ENCODE results near the gene USP32. TPM values are rescaled to one million over a fixed set of nuclear protein-coding genes. Genes with fewer than 3 reads are reported as not detected.

Gene USP32
- total RNA-seq, 1 experiment from 2014 or later, result 73.5 TPM

- no peak overlapping the region for H4K91ac ChIP-seq (ENCODE audit: insufficient read length, low read depth, low read length)
- no peaks in the 10 kb centered on the region for H3K23me2 ChIP-seq (ENCODE audit: insufficient read length, low read depth, low read length, poor library complexity, severe bottlenecking)
- H3K27me3 ChIP-seq (ENCODE audit: insufficient read depth, low read length), result no peaks in the 10 kb centered on the region
- no peak overlapping the region for H2BK120ac ChIP-seq (ENCODE audit: low read depth, low read length, poor library complexity, severe bottlenecking)
- WGBS (ENCODE audit: extremely low coverage, insufficient read length, low lambda C conversion rate), result no CpG with 5 or more reads among the region's 3 CpGs
- H4K20me1 ChIP-seq (ENCODE audit: control insufficient read depth, insufficient read depth, insufficient read length), result no peaks in the 10 kb centered on the region
- no peak overlapping the region for H3K4me2 ChIP-seq (ENCODE audit: insufficient read depth, insufficient read length, low read length)
- no peak overlapping the region for H3K14ac ChIP-seq (ENCODE audit: insufficient read depth, low read length)
- no peaks in the 10 kb centered on the region for H3K79me2 ChIP-seq (ENCODE audit: insufficient read depth, low read length)
- no peak overlapping the region for H3K27ac ChIP-seq (ENCODE audit: insufficient read length, low read depth, low read length)
- H3K56ac ChIP-seq (ENCODE audit: insufficient read length, low read depth, low read length), result no peak overlapping the region
- no peak overlapping the region for H4K8ac ChIP-seq (replicated peaks; ENCODE audit: insufficient read length, low read depth, low read length)
- peaks cover 19 to 28% of the 10 kb centered on the region in 2 experiments for H3K4me1 Mint-ChIP-seq
- H3K36me3 Mint-ChIP-seq (ENCODE audit: insufficient read depth in 1 of 3, low read depth in 3 of 3), result peaks cover 6 to 22% (median 19%) of the 10 kb centered on the region in 3 experiments
- no peak overlapping the region for H3T11ph ChIP-seq (ENCODE audit: low read length)
- no peaks in the 10 kb centered on the region for H3K27me3 Mint-ChIP-seq (ENCODE audit: low read depth)
- no peak overlapping the region for H3K4me3 Mint-ChIP-seq
- no peak overlapping the region for H2BK15ac ChIP-seq (ENCODE audit: low read depth, low read length)
- no peak for TF ChIP-seq CTCF (conservative IDR thresholded peaks at IDR 0.05)
- no peak overlapping the region for H3K27ac Mint-ChIP-seq
- H4K5ac ChIP-seq (ENCODE audit: insufficient read length, low read depth, low read length), result no peak overlapping the region
- H3K9me3 ChIP-seq (ENCODE audit: control insufficient read depth, low read depth, low read length), result no peaks in the 10 kb centered on the region
- no peak for DNase-seq
- no peaks in the 10 kb centered on the region for H3K4me1 ChIP-seq (ENCODE audit: insufficient read depth, low read length)
- H2BK12ac ChIP-seq (ENCODE audit: insufficient read length, low read depth, low read length), result no peak overlapping the region
- H3K9ac ChIP-seq (ENCODE audit: extremely low read depth, insufficient read length, low read length), result no peak overlapping the region
- H2AFZ ChIP-seq (ENCODE audit: low read length), result no peak overlapping the region
- no peak overlapping the region for H2BK5ac ChIP-seq (ENCODE audit: insufficient read length, low read length)
- no peaks in the 10 kb centered on the region for H3K9me3 Mint-ChIP-seq
- no peaks in the 10 kb centered on the region for H3K79me1 ChIP-seq (ENCODE audit: insufficient read depth, low read depth, low read length, poor library complexity, severe bottlenecking)
- no peak overlapping the region for H3K4ac ChIP-seq (ENCODE audit: low read depth, low read length)
- no peak overlapping the region for H2BK20ac ChIP-seq (ENCODE audit: low read depth, low read length, poor library complexity, severe bottlenecking)
- no peak overlapping the region for H3K23ac ChIP-seq (ENCODE audit: insufficient read length, low read depth, low read length)
- H2AK5ac ChIP-seq (ENCODE audit: insufficient read length, low read length), result no peak overlapping the region
- no peak overlapping the region for H3K18ac ChIP-seq (ENCODE audit: insufficient read length, low read depth, low read length)
Observed at GRCh38 chr17:60174035-60174434, 217.9 kb downstream of the USP32 start.
